HCT116 (cell line): ENCODE data around the gene MICU2. TPM values are rescaled to one million over a fixed set of nuclear protein-coding genes. Genes with fewer than 3 reads are reported as not detected.

Source experiments
- ATAC-seq: fragments of 200-7000 bp; cut with Tn5 transposase; 2 replicates; pipeline ENCODE4 v1.9.1; 2020; ENCODE audit warnings: mild to moderate bottlenecking, moderate library complexity
- BruUV-seq: library from RNA; stranded (reverse); fragments of 400-500 nt; replicated peaks from 2 replicates; lab custom pipeline; 2021; lab: Mats Ljungman, UMichigan
- CTCF ChIA-PET: fragments of 300-600 bp; sonication (Branson Sonifier 250); formaldehyde crosslinking; loops from one replicate; lab custom pipeline; 2021; ENCODE audit warnings: antibody characterized with exemption; lab: Charles Lee
- POLR2A ChIA-PET: fragments of 300-600, 350-600 bp; sonication (Branson Sonifier 250); formaldehyde crosslinking; loops from one replicate; lab custom pipeline; 2021; ENCODE audit warnings: antibody characterized with exemption; lab: Charles Lee
- RAD21 ChIA-PET, 2 experiments: fragments of 300-600 bp; sonication (Branson Sonifier 250); formaldehyde crosslinking; loops; one replicate each; lab custom pipeline; 2023; ENCODE audit warnings: low total read pairs in 2 of 2; ENCODE audit not compliant: uncharacterized antibody in 2 of 2, unreplicated experiment in 2 of 2, low non-redundant PET in 1 of 2; lab: Charles Lee
- DNase-seq: peaks from one replicate; pipeline ENCODE4 v3.0.0-alpha.2; 2010; ENCODE audit warnings: low read depth, low spot score
- H2AFZ ChIP-seq: fragments of 200-600 bp; shearing (Covaris generic), sonication (generic); 2 replicates; pipeline ENCODE4 v1.6.1; 2017; ENCODE audit warnings: low read depth, mixed run types, mixed read lengths, antibody characterized with exemption, low read length; ENCODE audit not compliant: poor library complexity, severe bottlenecking
- H3K27ac ChIP-seq: 2 replicates; pipeline ENCODE4 v1.5.1; 2012; ENCODE audit warnings: low read depth, low read length
- H3K27me3 ChIP-seq: fragments of 200-600 bp; sonication (generic); 2 replicates; pipeline ENCODE4 v1.6.1; 2016; ENCODE audit warnings: mixed run types, low read length, mixed read lengths; ENCODE audit not compliant: insufficient read depth
- H3K36me3 ChIP-seq, 2 experiments: fragments of 200-500 bp in 1 of 2; fragments of 200-600 bp in 1 of 2; sonication (Bioruptor generic) in 1 of 2; sonication (generic) in 1 of 2; 2 replicates each; pipeline versions ENCODE4 v1.5.1 to v1.6.1; 2014 to 2016; ENCODE audit warnings: low read length in 2 of 2, inconsistent platforms in 1 of 2, mixed read lengths in 1 of 2, mixed run types in 1 of 2; ENCODE audit not compliant: insufficient read depth in 2 of 2, control insufficient read depth in 1 of 2
- H3K4me1 ChIP-seq, 2 experiments: fragments of 200-600 bp in 1 of 2; sonication (generic) in 1 of 2; 2 replicates each; pipeline versions ENCODE4 v1.5.1 to v1.6.1; 2012 to 2017; ENCODE audit warnings: low read length in 2 of 2, inconsistent platforms in 1 of 2, mild to moderate bottlenecking in 1 of 2, mixed read lengths in 1 of 2, mixed run types in 1 of 2, moderate library complexity in 1 of 2; ENCODE audit not compliant: insufficient read depth in 2 of 2, control insufficient read depth in 1 of 2
- H3K4me2 ChIP-seq: fragments of 200-600 bp; sonication (generic); 2 replicates; pipeline ENCODE4 v1.6.1; 2017; ENCODE audit warnings: mixed run types, low read length, mixed read lengths
- H3K4me3 ChIP-seq, 2 experiments: fragments of 200-600 bp in 1 of 2; sonication (generic) in 1 of 2; replicated peaks in 1 of 2; 2 replicates each; pipeline ENCODE4 v1.5.1; 2011 to 2016; ENCODE audit warnings: low read length in 2 of 2, control low read depth in 1 of 2, low read depth in 1 of 2, mild to moderate bottlenecking in 1 of 2, mixed read lengths in 1 of 2, mixed run types in 1 of 2
- H3K79me2 ChIP-seq: fragments of 200-600 bp; sonication (generic); 2 replicates; pipeline ENCODE4 v1.6.1; 2017; ENCODE audit warnings: mild to moderate bottlenecking, mixed run types, low read length, moderate library complexity, mixed read lengths; ENCODE audit not compliant: insufficient read depth
- H3K9ac ChIP-seq: fragments of 200-600 bp; sonication (generic); 2 replicates; pipeline ENCODE4 v1.6.1; 2016; ENCODE audit warnings: low read length, mixed read lengths
- H3K9me2 ChIP-seq: fragments of 200-600 bp; sonication (generic), shearing (Covaris generic); 2 replicates; pipeline ENCODE4 v1.6.1; 2017; ENCODE audit warnings: mixed run types, mild to moderate bottlenecking, moderate library complexity; ENCODE audit not compliant: insufficient read depth
- H3K9me3 ChIP-seq, 2 experiments: fragments of 200-500 bp in 1 of 2; fragments of 200-600 bp in 1 of 2; sonication (Bioruptor generic) in 1 of 2; sonication (generic) in 1 of 2; 2 replicates each; pipeline ENCODE4 v1.6.1; 2014 to 2017; ENCODE audit warnings: low read length in 2 of 2, mixed read lengths in 2 of 2, inconsistent platforms in 1 of 2, low read depth in 1 of 2, mild to moderate bottlenecking in 1 of 2, mixed run types in 1 of 2, moderate library complexity in 1 of 2; ENCODE audit not compliant: control insufficient read depth in 1 of 2, insufficient read depth in 1 of 2
- H4K20me1 ChIP-seq: fragments of 200-600 bp; sonication (generic), shearing (Covaris generic); 2 replicates; pipeline ENCODE4 v1.6.1; 2017; ENCODE audit warnings: mixed run types, mild to moderate bottlenecking, moderate library complexity; ENCODE audit not compliant: insufficient read depth
- ATF3 ChIP-seq: IDR thresholded peaks from 2 replicates; pipeline ENCODE4 v1.6.1; 2012
- CBX3 ChIP-seq: IDR thresholded peaks from 2 replicates; pipeline ENCODE4 v1.6.1; 2012; ENCODE audit warnings: low read depth
- EGR1 ChIP-seq: IDR thresholded peaks from 2 replicates; pipeline ENCODE4 v1.6.1; 2012; ENCODE audit warnings: low read depth
- ELF1 ChIP-seq: IDR thresholded peaks from 2 replicates; pipeline ENCODE4 v1.6.1; 2012; ENCODE audit warnings: low read depth, borderline replicate concordance
- EZH2 ChIP-seq: fragments of 200-600 bp; sonication (generic); IDR thresholded peaks from 2 replicates; pipeline ENCODE4 v1.6.1; 2017; ENCODE audit warnings: antibody characterized with exemption, mixed run types
- FOSL1 ChIP-seq: IDR thresholded peaks from 2 replicates; pipeline ENCODE4 v1.6.1; 2012; ENCODE audit warnings: low read depth
- POLR2A ChIP-seq: IDR thresholded peaks from 2 replicates; pipeline ENCODE4 v1.7.0; 2011; ENCODE audit warnings: borderline replicate concordance; ENCODE audit not compliant: insufficient read depth, insufficient read length; ENCODE audit errors: extremely low read depth
- POLR2AphosphoS5 ChIP-seq: IDR thresholded peaks from 2 replicates; pipeline ENCODE4 v1.6.1; 2011; ENCODE audit warnings: mild to moderate bottlenecking, low read depth, low read length, moderate library complexity
- RAD21 ChIP-seq: IDR thresholded peaks from 2 replicates; pipeline ENCODE4 v1.6.1; 2012; ENCODE audit warnings: low read depth, mild to moderate bottlenecking
- REST ChIP-seq: IDR thresholded peaks from 2 replicates; pipeline ENCODE4 v1.6.1; 2012; ENCODE audit warnings: low read depth
- SIN3A ChIP-seq: IDR thresholded peaks from 2 replicates; pipeline ENCODE4 v1.6.1; 2012; ENCODE audit warnings: low read depth
- SP1 ChIP-seq: IDR thresholded peaks from 2 replicates; pipeline ENCODE4 v1.6.1; 2012; ENCODE audit warnings: low read depth
- ZBTB33 ChIP-seq: IDR thresholded peaks from 2 replicates; pipeline ENCODE4 v1.6.1; 2011; ENCODE audit warnings: mild to moderate bottlenecking, low read length, moderate library complexity; ENCODE audit not compliant: insufficient replicate concordance; ENCODE audit errors: extremely low read depth
- ZFX ChIP-seq: fragments of 450-650 bp; IDR thresholded peaks from 2 replicates; pipeline ENCODE4 v1.6.1; 2017
- ZNF274 ChIP-seq: fragments of 200-500 bp; sonication (Bioruptor generic); IDR thresholded peaks from 2 replicates; pipeline ENCODE4 v1.6.1; 2014; ENCODE audit warnings: mild to moderate bottlenecking, low read depth, low read length, inconsistent platforms
- intact Hi-C: fragments of 100-400 bp; cut with micrococcal nuclease; formaldehyde crosslinking; loops from 2 replicates; pipeline ENCODE4 v1.10.0; 2022
- total RNA-seq: library from RNA; stranded (reverse); gene quantifications from one replicate; pipeline ENCODE4 v1.2.1, GENCODE V29; 2021; ENCODE audit not compliant: unreplicated experiment

MICU2 gene
- total RNA-seq, 1 experiment from 2014 or later: 41.0 TPM

- Histone ChIP-seq H3K9me3 (no peaks in the 10 kb centered on the region), H3K4me3 (no peak overlapping the region), H4K20me1 (no peaks in the 10 kb centered on the region), H3K79me2 (no peaks in the 10 kb centered on the region), H3K9me2 (no peaks in the 10 kb centered on the region), H2AFZ (no peak overlapping the region), H3K36me3 (peaks cover 0 to 6% of the 10 kb centered on the region in 2 experiments; a peak in 2 of 4 replicates), H3K27me3 (no peaks in the 10 kb centered on the region), H3K27ac (no peak overlapping the region), H3K4me1 (no peaks in the 10 kb centered on the region), H3K9ac (no peak overlapping the region), H3K4me2 (no peak overlapping the region)
- DNase-seq (no peak), ATAC-seq (no peak)
- RAD21 ChIA-PET: no interaction called here
- intact Hi-C loops: no loop called here
- POLR2A ChIA-PET: no interaction called here
- CTCF ChIA-PET: no interaction called here
- BruUV-seq: no TSS peak
- TF ChIP-seq SIN3A: no peak
- TF ChIP-seq FOSL1: no peak
- no peak for TF ChIP-seq ZFX
- TF ChIP-seq POLR2AphosphoS5: no peak
- TF ChIP-seq RAD21: no peak
- no peak for TF ChIP-seq EGR1
- no peak for TF ChIP-seq POLR2A
- TF ChIP-seq ELF1: no peak
- no peak for TF ChIP-seq CBX3
- no peak for TF ChIP-seq SP1
- TF ChIP-seq ATF3: no peak
Observed at GRCh38 chr13:21516805-21517204, 87.2 kb downstream of the MICU2 start.

- intact Hi-C loops: no loop called here
- no peaks in the 10 kb centered on the region for H3K9me2 ChIP-seq
- ChIA-PET CTCF (no interaction called here), RAD21 (no interaction called here), POLR2A (no interaction called here)
- no peak for ATAC-seq
- BruUV-seq: no TSS peak
- no peak overlapping the region for H2AFZ ChIP-seq
- H3K9me3 ChIP-seq: no peaks in the 10 kb centered on the region
- H3K36me3 ChIP-seq: peaks cover 3 to 11% of the 10 kb centered on the region in 2 experiments; a peak in 1 of 4 replicates
- H3K4me1 ChIP-seq: no peaks in the 10 kb centered on the region
- H4K20me1 ChIP-seq: no peaks in the 10 kb centered on the region
- H3K27me3 ChIP-seq: no peaks in the 10 kb centered on the region
- no peak overlapping the region for H3K4me3 ChIP-seq
- no peak overlapping the region for H3K9ac ChIP-seq
- no peaks in the 10 kb centered on the region for H3K79me2 ChIP-seq
- H3K27ac ChIP-seq: no peak overlapping the region
- no peak for DNase-seq
- H3K4me2 ChIP-seq: no peak overlapping the region
- TF ChIP-seq SP1 (no peak), EZH2 (no peak), ZBTB33 (no peak), POLR2AphosphoS5 (no peak), RAD21 (no peak), POLR2A (no peak), ZNF274 (no peak), FOSL1 (no peak), REST (no peak), ATF3 (no peak)
Observed at GRCh38 chr13:21511849-21512248, 92.1 kb downstream of the MICU2 start.
